ENCODE data around the gene CLCA2. TPM values are rescaled to one million over a fixed set of nuclear protein-coding genes. Genes with fewer than 3 reads are reported as not detected.

The CLCA2 gene
- total and polyA plus RNA-seq, 2 of the 8 experiments (the other 6 are each of a cell fraction or from before 2014, with no cell fraction given): not detected

- H4K91ac ChIP-seq (replicated peaks; ENCODE audit: insufficient read length, low read length): no peak overlapping the region
- TF ChIP-seq YY1 (IDR thresholded peaks at IDR 0.05; ENCODE audit: low read depth, low read length) (no peak), NANOG (IDR thresholded peaks at IDR 0.05; ENCODE audit: insufficient read depth, low read depth, low read length, poor library complexity, severe bottlenecking) (no peak), SIN3A (conservative IDR thresholded peaks at IDR 0.05 in 1 of 2, IDR thresholded peaks at IDR 0.05 in 1 of 2; ENCODE audit: low read depth in 1 of 2, low read length in 2 of 2) (no peak), FOSL1 (IDR thresholded peaks at IDR 0.05; ENCODE audit: insufficient read depth, low read depth, low read length) (no peak), POLR2A (IDR thresholded peaks at IDR 0.05; ENCODE audit: control extremely low read depth in 1 of 2, low read depth in 2 of 2, low read length in 2 of 2) (no peak), EZH2 (IDR thresholded peaks at IDR 0.05; ENCODE audit: low read depth, low read length, severe bottlenecking) (no peak), SIX5 (IDR thresholded peaks at IDR 0.05; ENCODE audit: low read depth, low read length) (no peak), CREB1 (IDR thresholded peaks at IDR 0.05) (no peak)
- no peaks in the 10 kb centered on the region for H3K23me2 ChIP-seq (ENCODE audit: low read depth, low read length)
- peak overlapping the region; percentile 37; the same call in 1 of the 2 replicates for H2AFZ ChIP-seq (ENCODE audit: low read length)
- no peaks in the 10 kb centered on the region for H3K79me2 ChIP-seq (ENCODE audit: control insufficient read depth in 1 of 2, insufficient read depth in 2 of 2, low read length in 2 of 2)
- CTCF ChIA-PET (ENCODE audit: partially characterized antibody): interaction anchor here (0.9 to 7.0 kb wide), 3 partner anchors 9 to 39 kb away, joined by 3 to 41 read pairs (median 8); no protein-coding TSS in a partner anchor
- POLR2A ChIA-PET (ENCODE audit: partially characterized antibody): no interaction called here
- H3K9me3 ChIP-seq (ENCODE audit: insufficient read depth in 2 of 2, low read depth in 1 of 2, low read length in 1 of 2): no peaks in the 10 kb centered on the region
- no peak overlapping the region for H3K4ac ChIP-seq (replicated peaks; ENCODE audit: insufficient read length, low read depth, low read length)
- H4K5ac ChIP-seq (ENCODE audit: insufficient read length, low read depth, low read length): no peak overlapping the region
- 85% methylated on average over 3 of the region's 3 CpGs; no CpG with 5 or more reads in 1 of the 2 experiments for WGBS, 2 experiments (ENCODE audit: extremely low coverage in 1 of 2, insufficient coverage in 1 of 2, insufficient read length in 1 of 2, insufficient replicate concordance in 2 of 2, low coverage in 1 of 2, low lambda C conversion rate in 2 of 2, missing lambda C conversion rate in 1 of 2)
- no peak for DNase-seq (ENCODE audit: low read depth in 1 of 2, low spot score in 2 of 2)
- H3K36me3 ChIP-seq (ENCODE audit: control insufficient read depth in 2 of 4, insufficient read depth in 4 of 4, low read length in 3 of 4): no peaks in the 10 kb centered on the region
- no peak overlapping the region for H3K4me3 ChIP-seq (ENCODE audit: extremely low read depth in 1 of 4, insufficient read depth in 2 of 4, low read depth in 3 of 4, low read length in 4 of 4)
- H2AK5ac ChIP-seq (ENCODE audit: low read depth, low read length): no peak overlapping the region
- H3K18ac ChIP-seq (ENCODE audit: extremely low read depth, low read length): no peak overlapping the region
- no peak overlapping the region for H3K23ac ChIP-seq (ENCODE audit: insufficient read length)
- H2BK15ac ChIP-seq (ENCODE audit: low read length): no peak overlapping the region
- no peak for FAIRE-seq
- H2BK120ac ChIP-seq (replicated peaks; ENCODE audit: low read depth, low read length): no peak overlapping the region
- no peak overlapping the region for H3K27ac ChIP-seq (ENCODE audit: low read depth, low read length)
- no peaks in the 10 kb centered on the region; a peak in 1 of 7 replicates for H3K27me3 ChIP-seq (replicated peaks in 1 of 4; ENCODE audit: control insufficient read depth in 3 of 4, extremely low read depth in 1 of 4, insufficient read depth in 3 of 4, low read length in 3 of 4)
- no peak overlapping the region for H3K14ac ChIP-seq (ENCODE audit: insufficient read length)
- no peaks in the 10 kb centered on the region for H4K20me1 ChIP-seq (replicated peaks in 1 of 2; ENCODE audit: control insufficient read depth in 1 of 2, insufficient read depth in 2 of 2, low read length in 2 of 2)
- no peak overlapping the region for H4K8ac ChIP-seq (ENCODE audit: extremely low read depth, insufficient read depth, low read length)
- no peak overlapping the region for H2BK12ac ChIP-seq (ENCODE audit: low read depth, low read length)
- no peak overlapping the region for H3K56ac ChIP-seq (replicated peaks; ENCODE audit: insufficient read length, low read depth, low read length)
- H2BK5ac ChIP-seq (ENCODE audit: low read depth, low read length): no peak overlapping the region
- no peak overlapping the region for H3K4me2 ChIP-seq (ENCODE audit: insufficient read depth in 1 of 2, low read depth in 2 of 2, low read length in 2 of 2)
- no peak overlapping the region for H3K9ac ChIP-seq (replicated peaks in 1 of 4; ENCODE audit: extremely low read depth in 1 of 4, low read depth in 3 of 4, low read length in 3 of 4)
- no peaks in the 10 kb centered on the region for H3K4me1 ChIP-seq (replicated peaks in 1 of 4; ENCODE audit: control insufficient read depth in 3 of 4, insufficient read depth in 4 of 4, low read length in 3 of 4)
- no peaks in the 10 kb centered on the region for H3K79me1 ChIP-seq (ENCODE audit: low read depth, low read length)
- H2BK20ac ChIP-seq (ENCODE audit: low read length): no peak overlapping the region
Measured at GRCh38 chr1:86461482-86461881, 37.5 kb downstream of the CLCA2 start.

Data from H1 (cell line).